GM19455 (cell line): Measurements from ENCODE around the gene TNFAIP2.

ENCODE experiments used
- ATAC-seq: cut with Tn5 transposase; IDR thresholded peaks from one replicate; pipeline ENCODE4 v1.9.1; 2021; ENCODE audit not compliant: unreplicated experiment

TNFAIP2 gene

GRCh38 chr14:103133210-103134140, 10.2 kb downstream of the TNFAIP2 start:
- ATAC-seq: no peak

DNA sequence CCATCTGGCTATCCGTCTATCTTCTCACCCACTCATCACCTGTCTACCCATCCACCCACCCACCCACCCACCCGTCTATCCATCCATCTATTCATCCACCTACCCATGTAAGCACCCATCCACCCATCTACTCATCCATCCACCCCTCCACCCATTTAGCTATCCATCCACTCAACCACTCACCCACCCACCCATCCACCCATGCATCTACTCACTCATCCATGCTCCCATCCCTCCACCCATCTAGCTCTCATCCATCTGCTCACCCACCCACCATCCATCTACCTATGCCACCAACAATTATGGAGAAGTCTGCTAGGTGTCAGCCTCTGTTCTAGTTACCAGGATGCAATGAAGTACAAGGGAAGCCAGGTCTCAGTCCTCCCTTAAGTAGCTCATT, 11.1 kb downstream of the TNFAIP2 start:
- no peak for ATAC-seq

- ATAC-seq: no peak
Observed at GRCh38 chr14:103134919-103135318, 11.7 kb downstream of the TNFAIP2 start.

DNA sequence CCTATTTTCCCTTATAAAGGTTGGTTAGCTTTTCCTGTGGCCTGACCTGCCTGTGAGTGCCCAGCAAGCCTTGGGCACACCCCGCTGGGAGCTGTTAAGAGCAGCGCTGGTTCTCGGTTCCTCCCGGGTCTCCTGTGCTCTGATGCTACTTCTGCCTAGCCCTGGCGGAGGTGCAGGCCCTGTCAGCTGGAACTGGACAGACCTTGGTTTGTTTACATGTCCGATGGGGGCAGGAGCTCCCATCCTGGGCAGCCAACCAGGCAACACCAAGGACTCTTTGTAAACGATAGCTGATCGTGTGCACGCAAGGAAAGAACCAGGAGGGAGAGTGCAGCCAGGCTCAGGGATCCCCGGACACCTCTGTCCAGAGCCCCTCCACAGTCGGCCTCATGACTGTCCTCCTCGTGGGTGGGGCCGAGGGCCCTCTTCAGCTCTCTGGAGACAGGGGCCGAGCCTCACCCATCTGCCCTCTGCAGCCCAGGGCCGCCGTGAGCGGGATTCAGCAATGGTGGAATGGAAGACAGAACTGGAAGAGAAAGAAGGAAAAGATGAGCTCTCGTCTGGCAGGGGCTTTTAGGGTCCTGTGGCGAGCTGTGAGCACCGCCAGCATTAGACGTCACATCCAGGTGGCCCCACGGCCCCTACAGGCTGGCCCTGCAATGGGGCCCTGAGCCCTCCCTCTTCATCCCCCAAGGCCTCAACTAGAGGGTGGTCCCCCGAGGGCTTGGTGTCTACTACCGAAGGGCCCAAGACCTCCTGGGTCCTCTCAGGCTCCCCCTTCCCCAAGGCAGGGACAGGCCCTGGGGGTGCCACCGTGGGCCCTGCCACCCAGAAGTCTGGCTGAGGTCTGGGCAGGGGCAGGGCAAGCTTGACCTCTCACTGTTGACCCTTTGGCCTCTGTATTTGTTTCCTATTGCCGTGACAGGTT, 12.3 kb downstream of the TNFAIP2 start:
- ATAC-seq: no peak

GRCh38 chr14:103136388-103137271, 13.4 kb downstream of the TNFAIP2 start:
- ATAC-seq: no peak

DNA sequence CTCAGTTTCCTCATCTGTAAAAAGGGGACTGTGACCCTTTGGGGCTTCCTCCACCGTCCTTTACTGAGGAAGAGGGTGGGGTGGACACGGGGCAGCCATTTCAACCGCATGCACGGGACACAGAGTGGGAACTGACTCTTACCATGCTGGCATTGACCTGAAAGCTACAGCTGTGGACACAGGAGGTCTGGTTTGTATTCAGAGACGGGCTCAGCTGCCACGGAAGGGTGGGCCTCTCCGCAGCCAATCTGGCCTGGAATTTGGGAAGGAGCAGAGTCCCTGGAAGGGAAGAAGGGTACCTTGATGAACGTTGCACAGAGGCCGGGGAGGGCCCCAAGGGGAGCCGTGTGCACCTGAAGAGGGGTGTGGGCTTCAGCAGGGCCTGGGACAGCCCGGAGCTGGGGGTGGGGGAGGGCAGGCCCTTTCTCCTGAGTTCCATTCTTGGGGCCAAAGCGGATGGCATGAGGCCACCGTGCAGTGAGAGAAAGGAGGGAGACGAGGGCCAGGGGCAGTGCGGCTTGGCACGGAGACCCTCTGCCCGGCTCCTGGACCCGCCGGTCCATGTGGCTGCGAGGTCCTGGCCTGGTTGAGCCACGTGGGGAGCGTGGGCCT, 14.5 kb downstream of the TNFAIP2 start:
- no peak for ATAC-seq

DNA sequence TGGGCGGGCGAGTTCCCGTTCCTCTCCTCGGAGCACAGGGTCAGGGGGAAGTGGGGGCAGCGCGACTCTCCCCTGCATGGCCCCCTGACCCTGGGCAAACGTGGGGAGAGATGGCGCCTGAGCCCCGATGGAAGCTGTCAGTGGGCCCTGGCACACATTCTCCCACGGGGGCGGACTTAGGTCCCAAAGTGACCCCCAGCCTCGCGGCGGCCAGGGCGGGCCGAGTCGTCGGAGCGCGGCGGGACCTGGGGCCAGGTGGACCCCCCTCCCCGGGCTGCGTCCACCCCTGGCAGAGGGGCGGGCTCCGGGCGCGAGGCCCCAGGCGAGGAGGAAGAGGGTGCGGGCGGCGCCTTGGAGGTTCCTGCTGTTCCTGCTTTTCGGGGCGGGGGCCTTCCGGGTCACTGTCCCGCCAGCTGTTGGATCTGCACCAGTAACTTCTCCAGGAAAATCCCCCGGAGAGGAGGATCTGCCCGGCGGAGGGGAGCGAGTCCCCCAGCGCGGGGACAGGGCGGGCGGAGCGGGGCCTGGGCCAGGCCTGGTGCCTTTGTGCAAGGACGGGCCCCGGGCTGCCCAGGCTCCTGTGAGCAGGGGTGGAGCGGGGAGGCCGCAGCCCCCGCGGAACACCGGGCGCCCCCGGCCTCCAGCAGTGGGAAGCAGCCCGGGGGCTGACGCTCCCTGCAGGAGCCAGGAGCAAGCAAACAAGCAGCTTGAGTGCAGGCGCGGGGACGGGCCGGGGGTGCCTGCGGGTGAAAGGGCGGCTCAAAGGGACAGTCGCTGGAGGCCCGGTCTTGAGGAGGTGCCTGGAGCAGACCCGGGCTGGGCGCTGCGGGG, 15.3 kb downstream of the TNFAIP2 start:
- ATAC-seq: no peak

- ATAC-seq: no peak
Observed at GRCh38 chr14:103139132-103140025, 16.1 kb downstream of the TNFAIP2 start.

- no peak for ATAC-seq
Observed at GRCh38 chr14:103140316-103141109, 17.3 kb downstream of the TNFAIP2 start.

GRCh38 chr14:103141117-103141796, 18.0 kb downstream of the TNFAIP2 start:
- ATAC-seq: no peak

DNA sequence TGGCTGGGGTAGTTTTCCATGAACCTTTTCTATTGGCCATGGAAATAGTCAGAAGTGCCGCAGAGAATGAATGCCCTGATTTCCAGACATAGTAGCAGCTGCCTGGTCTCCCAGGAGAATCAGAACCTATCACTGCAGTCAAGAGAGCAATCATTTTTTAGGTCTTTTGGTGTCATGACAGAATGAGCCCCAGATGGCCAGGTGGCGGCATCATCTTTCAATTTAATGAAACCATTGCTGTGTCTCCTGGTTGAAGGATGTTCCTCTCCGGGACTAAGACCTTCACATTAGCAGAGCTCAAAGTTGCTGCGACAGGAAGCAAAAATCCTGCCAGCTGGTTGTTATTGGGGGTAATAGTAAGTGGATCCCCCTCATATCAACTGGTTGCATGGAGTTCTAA, 18.8 kb downstream of the TNFAIP2 start:
- ATAC-seq: no peak

- ATAC-seq: no peak
Observed at GRCh38 chr14:103142721-103143302, 19.6 kb downstream of the TNFAIP2 start.

- ATAC-seq: no peak
Observed at GRCh38 chr14:103143506-103143905, 20.2 kb downstream of the TNFAIP2 start.

GRCh38 chr14:103144085-103144484, 20.8 kb downstream of the TNFAIP2 start:
- no peak for ATAC-seq

- no peak for ATAC-seq
Observed at GRCh38 chr14:103146141-103146709, 23.0 kb downstream of the TNFAIP2 start.
